ENCODE measurements around the gene TNNT1.

- TF ChIP-seq CTCF (IDR thresholded peaks at IDR 0.05; ENCODE audit: insufficient read depth, low read depth, low read length) (no peak), EZH2 (IDR thresholded peaks at IDR 0.05; ENCODE audit: insufficient read depth, low read length) (no peak)
These were observed 17.7 kb upstream of the TNNT1 start, which contains the start of gene DNAAF3 for GRCh38 chr19:55166530-55167268.

Data from astrocyte (in vitro differentiated cells and primary cell).